PC-9 (cell line): Measurements from ENCODE around the gene IL32.

Experiments used
- EZH2 ChIP-seq: fragments of 200-600 bp; sonication (generic); IDR thresholded peaks from 2 replicates; pipeline ENCODE4 v1.8.0; 2017; ENCODE audit warnings: antibody characterized with exemption, low read depth
- TF ChIP-seq, protein P1 (sequence below): fragments of 200-600 bp; sonication (generic); conservative IDR thresholded peaks from 2 replicates; pipeline ENCODE4 v1.6.1; 2017; ENCODE audit warnings: mixed run types, antibody characterized with exemption, mild to moderate bottlenecking, moderate library complexity

DNA sequence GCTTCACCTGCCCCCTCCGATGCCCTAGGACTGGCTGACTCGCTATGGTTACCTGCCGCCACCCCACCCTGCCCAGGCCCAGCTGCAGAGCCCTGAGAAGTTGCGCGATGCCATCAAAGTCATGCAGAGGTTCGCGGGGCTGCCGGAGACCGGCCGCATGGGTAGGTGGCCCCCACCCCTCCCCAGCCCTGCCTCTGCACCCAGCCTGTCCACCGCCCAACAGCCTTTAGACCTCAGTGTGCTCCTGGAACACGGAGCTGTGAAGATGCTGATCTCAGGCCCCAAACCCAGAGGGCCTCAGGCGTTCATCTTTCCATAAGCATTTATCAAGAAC, 18.1 kb upstream of the IL32 start:
- TF ChIP-seq, protein P1, sequence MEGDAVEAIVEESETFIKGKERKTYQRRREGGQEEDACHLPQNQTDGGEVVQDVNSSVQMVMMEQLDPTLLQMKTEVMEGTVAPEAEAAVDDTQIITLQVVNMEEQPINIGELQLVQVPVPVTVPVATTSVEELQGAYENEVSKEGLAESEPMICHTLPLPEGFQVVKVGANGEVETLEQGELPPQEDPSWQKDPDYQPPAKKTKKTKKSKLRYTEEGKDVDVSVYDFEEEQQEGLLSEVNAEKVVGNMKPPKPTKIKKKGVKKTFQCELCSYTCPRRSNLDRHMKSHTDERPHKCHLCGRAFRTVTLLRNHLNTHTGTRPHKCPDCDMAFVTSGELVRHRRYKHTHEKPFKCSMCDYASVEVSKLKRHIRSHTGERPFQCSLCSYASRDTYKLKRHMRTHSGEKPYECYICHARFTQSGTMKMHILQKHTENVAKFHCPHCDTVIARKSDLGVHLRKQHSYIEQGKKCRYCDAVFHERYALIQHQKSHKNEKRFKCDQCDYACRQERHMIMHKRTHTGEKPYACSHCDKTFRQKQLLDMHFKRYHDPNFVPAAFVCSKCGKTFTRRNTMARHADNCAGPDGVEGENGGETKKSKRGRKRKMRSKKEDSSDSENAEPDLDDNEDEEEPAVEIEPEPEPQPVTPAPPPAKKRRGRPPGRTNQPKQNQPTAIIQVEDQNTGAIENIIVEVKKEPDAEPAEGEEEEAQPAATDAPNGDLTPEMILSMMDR = no peak
- TF ChIP-seq EZH2 = no peak
